Left hindlimb (tissue), 1 donor: Measurements from ENCODE around the gene DHRS2.
"Not testable (repeated sequence)": the region's sequence is repeated elsewhere in the genome, so short reads cannot be mapped to it uniquely, and the experiment has no call there.

Source experiments
- DNase-seq: peaks from one replicate; pipeline ENCODE4 v3.0.0-alpha.2; 2018

The DHRS2 gene

GRCh38 chr14:23650506-23650905, 14.3 kb downstream of the DHRS2 start:
- no peak for DNase-seq

GRCh38 chr14:23653051-23653450, 16.9 kb downstream of the DHRS2 start:
- DNase-seq, result no peak

- DNase-seq, result no peak
Observed at GRCh38 chr14:23654231-23654630, 18.1 kb downstream of the DHRS2 start.

- no peak for DNase-seq
Observed at GRCh38 chr14:23657959-23658470, 21.9 kb downstream of the DHRS2 start.

GRCh38 chr14:23660290-23661226, 24.4 kb downstream of the DHRS2 start:
- no peak for DNase-seq

GRCh38 chr14:23661542-23661941, 25.4 kb downstream of the DHRS2 start:
- DNase-seq, result no peak

- no peak for DNase-seq
Observed at GRCh38 chr14:23663127-23663526, 27.0 kb downstream of the DHRS2 start.

- no peak for DNase-seq
Observed at GRCh38 chr14:23663711-23664110, 27.5 kb downstream of the DHRS2 start.

GRCh38 chr14:23664207-23664885, 28.2 kb downstream of the DHRS2 start:
- DNase-seq, result no peak

- no peak for DNase-seq
Observed at GRCh38 chr14:23665302-23666016, 29.3 kb downstream of the DHRS2 start.

- DNase-seq, result no peak
Observed at GRCh38 chr14:23667134-23667533, 31.0 kb downstream of the DHRS2 start.

- DNase-seq, result no peak
Observed at GRCh38 chr14:23669441-23669840, 33.3 kb downstream of the DHRS2 start.

- DNase-seq, result no peak
Observed at GRCh38 chr14:23670481-23670880, 34.3 kb downstream of the DHRS2 start.

- DNase-seq, result no peak
Observed at GRCh38 chr14:23672200-23672599, 36.0 kb downstream of the DHRS2 start.

- no peak for DNase-seq
Observed at GRCh38 chr14:23675337-23675736, 39.2 kb downstream of the DHRS2 start.

- DNase-seq, result no peak
Observed at GRCh38 chr14:23675906-23676305, 39.7 kb downstream of the DHRS2 start.

- no peak for DNase-seq
Observed at GRCh38 chr14:23681337-23681736, 45.2 kb downstream of the DHRS2 start.

- DNase-seq, result not testable (repeated sequence)
Observed at GRCh38 chr14:23689709-23690514, 53.7 kb downstream of the DHRS2 start.

GRCh38 chr14:23692416-23692815, 56.3 kb downstream of the DHRS2 start:
- no peak for DNase-seq

GRCh38 chr14:23693252-23693775, 57.1 kb downstream of the DHRS2 start:
- DNase-seq, result no peak

- no peak for DNase-seq
Observed at GRCh38 chr14:23694085-23694948, 58.2 kb downstream of the DHRS2 start.
